ENCODE results near the gene MAPKBP1.

MAPKBP1 gene

DNA sequence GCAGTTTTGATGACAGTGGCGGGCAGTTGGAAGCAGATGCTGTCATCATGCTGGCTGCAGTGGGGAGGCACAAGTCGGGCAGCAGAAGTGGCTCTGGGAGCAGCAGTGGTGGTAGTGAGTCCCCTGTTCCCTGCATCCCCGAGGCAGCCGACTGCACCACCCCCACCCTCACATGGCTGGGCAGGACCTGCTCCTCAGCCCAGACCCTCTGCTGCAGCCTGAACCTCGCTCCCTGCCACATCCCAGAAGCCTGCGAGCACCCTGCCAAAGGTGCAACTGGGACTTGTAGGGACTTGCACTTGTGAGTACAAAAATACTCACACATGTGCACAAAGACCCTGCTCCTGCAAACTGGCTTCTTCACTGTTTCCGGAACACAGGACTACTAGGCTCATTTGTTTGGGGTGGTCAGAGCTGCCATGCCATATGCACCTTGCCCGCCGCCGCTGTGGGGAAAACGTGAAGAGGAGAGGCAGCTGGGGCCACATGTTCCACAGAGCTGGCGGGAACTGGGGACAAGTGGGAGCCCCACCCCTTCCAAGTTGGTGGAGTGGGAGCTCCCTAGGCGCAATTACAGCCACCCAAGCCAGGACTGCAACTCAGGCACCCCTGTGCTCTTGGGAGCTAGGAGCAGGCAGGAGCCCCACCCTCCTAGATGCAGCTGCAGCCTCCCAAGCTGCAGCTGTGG lies 55.8 kb downstream of the MAPKBP1 start:
- no peak for DNase-seq

- DNase-seq = peak in 3 of 6 experiments; percentile 10 to 18 (median 15)
Measured at GRCh38 chr15:41831291-41831690, 57.0 kb downstream of the MAPKBP1 start.

DNA sequence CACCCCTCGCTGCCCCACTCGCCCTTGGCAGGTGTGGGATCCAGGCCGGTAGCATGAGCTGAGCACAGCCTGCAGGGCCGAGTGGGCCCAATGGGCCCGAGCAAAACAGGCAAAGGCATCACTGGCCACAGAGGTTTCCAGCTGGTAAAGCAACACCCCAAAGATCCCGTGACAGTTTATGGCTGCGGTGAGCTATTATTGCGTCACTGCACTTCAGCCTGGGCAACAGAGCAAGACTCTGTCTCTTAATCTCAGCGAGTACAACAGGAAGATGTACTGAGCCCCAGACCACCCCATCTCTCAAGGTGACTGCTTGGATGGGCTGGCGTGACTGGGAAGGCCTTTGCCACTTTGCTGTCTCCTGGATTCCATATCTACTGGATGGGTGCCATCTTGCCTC lies 57.9 kb downstream of the MAPKBP1 start:
- no peak for DNase-seq

GRCh38 chr15:41832875-41833274 lies 58.6 kb downstream of the MAPKBP1 start:
- DNase-seq = peak in 1 of 6 experiments; percentile 11

DNA sequence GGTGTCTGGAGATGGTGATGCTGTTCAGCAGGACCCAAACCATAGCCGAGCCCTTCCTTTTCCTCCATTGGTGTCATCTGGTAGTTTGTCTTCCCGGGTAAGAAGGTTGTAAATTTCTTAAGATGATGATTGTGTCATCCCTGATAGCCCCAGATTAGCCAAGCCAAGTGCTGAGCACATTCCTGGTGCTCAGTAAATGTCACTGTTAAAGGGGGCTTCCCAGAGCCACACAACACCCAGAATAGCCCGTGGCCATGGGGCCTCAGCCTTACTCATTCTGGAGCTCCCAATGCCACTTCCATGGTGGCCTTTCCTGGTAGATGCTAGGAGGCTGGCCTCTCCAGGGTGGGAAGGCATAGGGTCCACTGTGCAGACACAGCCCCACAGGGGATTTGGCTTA lies 59.8 kb downstream of the MAPKBP1 start:
- DNase-seq = no peak

DNA sequence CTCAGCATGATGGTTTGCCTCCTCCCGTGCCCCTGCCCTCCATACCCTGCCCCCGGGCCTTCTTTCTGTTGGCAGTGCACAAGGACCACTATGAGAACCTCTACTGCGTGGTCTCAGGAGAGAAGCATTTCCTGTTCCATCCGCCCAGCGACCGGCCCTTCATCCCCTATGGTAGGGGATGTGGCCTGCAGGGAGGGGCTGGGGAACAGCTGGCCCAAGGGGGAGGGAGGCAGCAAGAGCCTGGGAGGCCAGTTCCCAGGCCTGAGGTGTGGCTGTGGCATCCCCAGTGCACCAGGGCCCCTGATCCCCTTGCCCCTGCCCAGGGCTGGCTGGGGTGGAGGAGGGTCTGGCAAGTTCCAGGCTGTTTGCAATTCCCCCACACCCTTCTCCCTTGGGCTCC lies 61.8 kb downstream of the MAPKBP1 start:
- DNase-seq = no peak

DNA sequence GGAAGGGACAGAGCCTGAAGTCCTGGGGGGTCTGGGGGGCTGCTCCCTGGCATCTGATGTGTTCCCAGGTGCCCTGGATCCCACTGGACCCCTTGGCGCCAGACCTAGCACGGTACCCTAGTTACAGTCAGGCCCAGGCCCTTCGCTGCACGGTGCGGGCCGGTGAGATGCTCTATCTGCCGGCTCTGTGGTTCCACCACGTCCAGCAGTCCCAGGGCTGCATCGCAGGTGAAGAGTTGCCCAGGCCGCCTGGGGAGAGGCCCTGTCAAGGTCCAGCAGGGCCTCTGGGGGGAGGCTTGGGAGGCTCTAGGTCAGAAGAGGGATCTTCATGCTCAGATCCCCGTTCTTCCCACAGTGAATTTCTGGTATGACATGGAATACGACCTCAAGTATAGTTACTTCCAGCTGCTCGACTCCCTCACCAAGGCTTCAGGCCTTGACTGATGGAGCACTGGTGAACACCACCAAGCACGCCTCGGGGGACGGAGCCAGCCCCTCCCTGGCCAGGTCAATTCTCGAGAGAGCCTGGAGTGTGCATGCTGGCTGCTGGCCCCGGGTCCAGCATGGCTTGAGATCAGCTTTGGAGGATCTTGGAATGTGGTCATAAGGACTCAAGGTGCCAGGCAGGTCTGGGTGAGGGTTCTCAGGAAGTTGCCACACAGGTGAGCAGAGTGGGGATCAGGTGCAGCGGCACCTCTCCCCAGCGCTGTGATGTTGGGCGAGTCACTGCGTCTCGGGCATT lies 62.6 kb downstream of the MAPKBP1 start:
- DNase-seq = no peak

DNA sequence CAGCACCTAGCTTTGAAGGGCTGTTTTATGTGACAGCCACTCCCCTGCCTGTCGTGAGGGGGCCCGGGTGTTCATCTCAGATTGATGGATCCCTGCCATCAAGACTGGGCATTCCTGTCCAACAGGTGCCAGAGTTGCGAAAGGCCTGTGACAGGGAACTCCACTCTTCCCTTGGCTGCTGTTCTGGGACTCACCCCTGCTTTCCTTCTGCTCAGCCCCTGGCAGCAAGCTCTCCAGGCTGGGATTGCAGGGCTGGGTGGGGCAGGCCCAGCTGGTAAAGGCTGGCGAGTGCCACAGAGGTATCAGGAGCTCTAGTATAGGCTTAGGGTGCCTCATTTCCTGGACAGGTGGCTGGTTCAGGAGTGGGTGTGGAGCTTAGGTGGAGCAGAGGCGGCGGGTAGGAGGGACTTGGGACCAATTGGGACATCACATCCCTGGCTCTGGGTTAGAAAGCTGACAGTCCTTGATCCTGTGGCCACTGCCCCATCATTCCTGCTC lies 64.2 kb downstream of the MAPKBP1 start, which contains the start of gene PLA2G4B:
TSS of gene PLA2G4B (plus strand) at position 448 of the 498 bp plus-strand sequence. CDS start 67 bp downstream, outside the sequence.
- no peak for DNase-seq

GRCh38 chr15:41839781-41840491 lies 65.7 kb downstream of the MAPKBP1 start:
- DNase-seq = no peak

- DNase-seq = no peak
Measured at GRCh38 chr15:41840673-41841072, 66.4 kb downstream of the MAPKBP1 start.

- DNase-seq = no peak
Measured at GRCh38 chr15:41841131-41841530, 66.8 kb downstream of the MAPKBP1 start.

GRCh38 chr15:41842229-41842628 lies 67.9 kb downstream of the MAPKBP1 start:
- no peak for DNase-seq

DNA sequence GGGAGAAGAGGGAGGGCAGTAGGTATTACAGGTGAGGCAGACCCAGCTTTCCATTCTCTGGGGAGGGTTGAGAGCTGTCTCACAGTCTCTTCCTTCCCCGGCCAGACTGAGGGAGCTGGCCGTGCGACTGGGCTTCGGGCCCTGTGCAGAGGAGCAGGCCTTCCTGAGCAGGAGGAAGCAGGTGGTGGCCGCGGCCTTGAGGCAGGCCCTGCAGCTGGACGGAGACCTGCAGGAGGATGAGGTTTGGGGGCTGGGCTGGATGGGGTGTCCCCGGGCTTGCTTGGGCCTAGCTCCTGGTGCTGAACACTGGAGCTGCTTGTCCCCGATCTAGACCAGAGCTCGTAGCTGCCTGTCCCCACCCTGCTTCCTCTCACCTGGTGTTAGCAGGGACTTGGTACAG lies 69.3 kb downstream of the MAPKBP1 start:
- no peak for DNase-seq

GRCh38 chr15:41844814-41845213 lies 70.5 kb downstream of the MAPKBP1 start:
- no peak for DNase-seq

DNA sequence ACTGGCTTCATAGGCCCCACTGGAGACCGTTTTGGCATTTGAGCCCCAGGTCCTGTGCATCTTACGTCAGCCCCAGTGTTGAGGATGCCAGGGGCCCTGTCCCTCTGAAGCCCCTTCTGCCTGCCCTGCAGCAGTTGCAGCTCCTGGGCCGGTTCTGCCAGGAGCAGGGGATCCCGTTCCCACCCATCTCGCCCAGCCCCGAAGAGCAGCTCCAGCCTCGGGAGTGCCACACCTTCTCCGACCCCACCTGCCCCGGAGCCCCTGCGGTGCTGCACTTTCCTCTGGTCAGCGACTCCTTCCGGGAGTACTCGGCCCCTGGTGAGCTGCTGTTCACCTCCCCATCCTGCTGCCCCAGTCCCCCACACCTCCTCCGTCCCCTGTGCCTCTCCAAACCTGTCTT lies 72.9 kb downstream of the MAPKBP1 start:
- no peak for DNase-seq

DNA sequence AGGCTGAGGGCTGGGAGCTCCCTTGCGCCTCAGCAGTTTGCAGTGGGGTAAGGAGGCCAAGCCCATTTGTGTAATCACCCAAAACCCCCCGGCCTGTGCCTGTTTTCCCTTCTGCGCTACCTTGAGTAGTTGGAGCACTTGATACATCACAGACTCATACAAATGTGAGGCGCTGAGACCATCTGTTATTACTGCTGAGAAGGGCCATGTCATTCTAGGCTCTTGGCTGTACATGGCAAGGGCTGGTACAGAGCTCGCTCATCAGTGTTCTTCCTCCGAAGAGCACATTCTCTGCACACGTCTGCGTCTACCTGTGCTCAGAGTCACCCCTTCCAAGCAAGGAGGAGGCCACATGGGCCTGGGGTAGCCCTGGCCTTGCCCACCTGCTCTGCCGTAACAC lies 73.7 kb downstream of the MAPKBP1 start:
- DNase-seq = no peak

DNA sequence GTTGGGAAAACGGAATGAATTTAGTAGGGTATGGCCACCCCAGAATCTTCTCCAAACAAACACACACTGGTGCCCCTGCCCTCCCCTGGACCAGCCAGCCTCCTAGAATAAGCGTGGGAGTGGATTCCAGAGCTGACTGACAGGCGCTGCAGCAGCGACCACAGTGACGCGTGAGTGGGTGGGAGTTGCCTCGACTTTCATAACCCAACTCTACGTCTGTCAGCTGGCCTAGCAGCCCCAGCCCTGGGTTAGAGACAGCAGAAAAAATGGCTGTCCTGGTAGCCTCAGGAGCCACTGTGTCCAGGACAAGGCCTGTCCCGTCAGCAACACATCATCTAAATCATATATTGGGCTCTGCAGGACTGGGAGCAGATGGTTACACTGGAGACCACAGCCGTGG lies 74.3 kb downstream of the MAPKBP1 start:
- no peak for DNase-seq

- DNase-seq = no peak
Measured at GRCh38 chr15:41849204-41849603, 74.9 kb downstream of the MAPKBP1 start.

DNA sequence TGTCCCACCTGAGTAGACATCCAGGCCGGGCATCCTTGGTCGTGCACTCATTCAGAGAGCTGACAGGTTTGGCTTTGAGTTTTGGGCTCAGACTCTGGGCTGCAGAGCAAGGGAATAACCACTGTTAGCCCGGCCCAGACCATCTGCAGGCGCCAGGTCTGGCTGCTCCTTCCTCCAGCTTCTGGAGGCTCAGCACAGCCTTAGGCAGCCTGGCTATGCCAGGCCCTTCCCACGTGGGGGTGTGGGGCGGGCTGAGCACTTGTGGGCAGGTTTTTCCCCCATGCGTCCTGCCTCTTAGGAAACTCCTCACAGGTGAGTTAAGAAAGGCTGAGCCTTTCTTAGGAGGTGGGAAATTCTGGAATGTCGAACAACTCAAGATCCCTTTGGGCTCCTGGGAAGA lies 75.6 kb downstream of the MAPKBP1 start:
- no peak for DNase-seq

GRCh38 chr15:41850482-41851166 lies 76.3 kb downstream of the MAPKBP1 start:
- DNase-seq = no peak

DNA sequence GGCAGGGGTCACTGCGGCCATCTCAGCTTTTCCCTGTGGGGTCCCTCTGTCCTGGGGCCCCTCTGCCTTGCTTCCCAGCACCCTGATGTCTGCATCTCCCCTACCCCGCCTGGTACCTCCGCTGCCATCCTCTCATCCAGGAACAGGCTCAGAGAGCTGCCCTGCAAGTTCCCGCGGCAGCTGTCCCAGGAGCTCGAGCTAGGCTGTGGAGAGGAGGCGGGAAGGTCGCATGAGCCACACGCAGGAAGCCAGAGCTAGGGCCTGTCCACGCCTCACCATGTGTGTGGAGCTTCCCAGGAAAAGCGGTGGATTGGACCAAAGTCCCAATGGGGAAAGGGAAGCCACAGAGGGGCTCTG lies 76.9 kb downstream of the MAPKBP1 start:
- no peak for DNase-seq

- no peak for DNase-seq
Measured at GRCh38 chr15:41851755-41852370, 77.6 kb downstream of the MAPKBP1 start.

Measured in stimulated activated naive CD4-positive, alpha-beta T cell (primary cell).